ENCODE results near the gene PTPRG. TPM values are rescaled to one million over a fixed set of nuclear protein-coding genes. Genes with fewer than 3 reads are reported as not detected.

Gene PTPRG
- total and polyA plus RNA-seq, 4 donors = 3.6 to 35.6 (median 8.1) TPM

DNA sequence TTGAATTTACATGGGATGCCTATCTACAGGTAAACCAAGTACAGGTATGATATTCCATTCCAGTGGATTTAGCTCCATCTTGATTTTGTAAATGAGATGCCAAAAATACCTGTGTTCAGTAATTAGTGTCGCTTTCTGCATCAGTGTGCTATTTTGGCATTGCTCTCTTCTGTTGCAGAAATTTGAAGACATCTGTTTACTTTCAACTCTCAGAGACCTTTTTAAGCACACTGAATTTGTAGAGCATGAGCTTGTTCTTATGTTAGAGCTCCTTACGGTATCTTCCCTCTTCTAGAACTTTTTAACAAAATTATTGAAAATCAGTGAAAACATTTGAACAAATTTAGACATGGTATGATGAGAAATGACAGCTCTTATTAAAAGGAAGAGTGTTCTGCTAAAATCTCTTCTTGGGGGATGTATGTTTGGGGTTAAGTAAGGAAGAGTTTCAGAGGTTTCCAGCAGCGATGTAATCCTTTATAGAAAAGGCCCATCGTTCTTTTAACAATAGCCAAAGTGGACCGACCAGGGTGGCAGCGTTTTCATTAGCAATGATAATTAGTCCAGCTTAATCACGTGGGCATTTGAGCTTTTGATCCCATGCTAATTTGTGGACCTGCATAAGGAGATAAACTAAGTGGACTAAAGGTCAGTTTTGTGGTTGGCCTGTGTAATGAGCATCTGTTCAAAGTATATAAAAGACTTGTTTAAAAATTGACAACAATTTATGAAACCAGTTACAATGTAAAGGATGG is 385.4 kb downstream of the PTPRG start:
- Histone ChIP-seq H3K4me3 (ENCODE audit: low read depth in 1 of 3, low read length in 3 of 3) (no peak overlapping the region), H3K27me3 (ENCODE audit: control insufficient read depth in 4 of 4, insufficient read depth in 4 of 4, low read length in 3 of 4) (no peaks in the 10 kb centered on the region), H3K27ac (ENCODE audit: low read depth in 1 of 2, low read length in 2 of 2) (no peak overlapping the region), H3K4me1 (ENCODE audit: control insufficient read depth in 4 of 4, insufficient read depth in 4 of 4, low read length in 3 of 4) (no peaks in the 10 kb centered on the region), H3K36me3 (ENCODE audit: control insufficient read depth in 4 of 4, insufficient read depth in 3 of 4, low read depth in 1 of 4, low read length in 3 of 4) (no peaks in the 10 kb centered on the region), H3K9me3 (ENCODE audit: control insufficient read depth in 4 of 4, low read length in 3 of 4) (no peaks in the 10 kb centered on the region), H3K9ac (ENCODE audit: low read depth in 1 of 2, low read length in 2 of 2) (no peak overlapping the region)
- 71% methylated on average over 7 of the region's 7 CpGs for WGBS
- TF ChIP-seq TAF1 (conservative IDR thresholded peaks at IDR 0.05) (no peak), EGR1 (IDR thresholded peaks at IDR 0.05; ENCODE audit: low read depth in 2 of 2) (no peak), FOXA2 (IDR thresholded peaks at IDR 0.05) (no peak), YY1 (IDR thresholded peaks at IDR 0.05) (no peak)
- no peak for DNase-seq (ENCODE audit: low spot score)

DNA sequence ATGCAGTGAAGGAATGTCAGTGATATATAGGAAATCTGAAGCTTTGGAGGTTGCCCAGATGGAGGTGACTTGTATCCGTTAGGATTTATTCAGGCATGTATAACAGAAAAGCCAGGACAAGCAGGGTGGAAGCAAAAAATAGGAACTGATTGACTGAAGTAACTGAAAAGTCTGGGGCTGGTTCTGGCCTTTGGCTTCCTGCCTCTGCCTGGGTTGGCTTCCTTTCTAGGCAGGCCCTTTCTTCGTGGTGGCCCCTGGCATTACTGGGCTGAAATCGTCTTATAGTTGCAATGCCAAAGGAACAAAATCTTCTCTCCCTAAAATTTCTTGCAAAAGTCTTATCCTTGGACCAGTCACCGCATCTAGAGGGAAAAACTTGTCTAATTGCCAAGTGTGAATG is 386.1 kb downstream of the PTPRG start:
- Histone ChIP-seq H3K4me1 (ENCODE audit: control insufficient read depth in 4 of 4, insufficient read depth in 4 of 4, low read length in 3 of 4) (no peaks in the 10 kb centered on the region), H3K9ac (ENCODE audit: low read depth in 1 of 2, low read length in 2 of 2) (no peak overlapping the region), H3K27me3 (ENCODE audit: control insufficient read depth in 4 of 4, insufficient read depth in 4 of 4, low read length in 3 of 4) (no peaks in the 10 kb centered on the region), H3K9me3 (ENCODE audit: control insufficient read depth in 4 of 4, low read length in 3 of 4) (no peaks in the 10 kb centered on the region), H3K36me3 (ENCODE audit: control insufficient read depth in 4 of 4, insufficient read depth in 3 of 4, low read depth in 1 of 4, low read length in 3 of 4) (no peaks in the 10 kb centered on the region), H3K27ac (ENCODE audit: low read depth in 1 of 2, low read length in 2 of 2) (no peak overlapping the region), H3K4me3 (ENCODE audit: low read depth in 1 of 3, low read length in 3 of 3) (no peak overlapping the region)
- TF ChIP-seq NR2F2 (IDR thresholded peaks at IDR 0.05) (no peak), FOXA2 (IDR thresholded peaks at IDR 0.05) (no peak), RAD21 (IDR thresholded peaks at IDR 0.05) (no peak), EGR1 (IDR thresholded peaks at IDR 0.05; ENCODE audit: low read depth in 2 of 2) (no peak), FOXA1 (IDR thresholded peaks at IDR 0.05) (no peak), GABPA (IDR thresholded peaks at IDR 0.05 in 1 of 2, conservative IDR thresholded peaks at IDR 0.05 in 1 of 2) (no peak), RXRA (IDR thresholded peaks at IDR 0.05) (no peak), SP1 (IDR thresholded peaks at IDR 0.05) (no peak), TAF1 (conservative IDR thresholded peaks at IDR 0.05) (no peak), YY1 (IDR thresholded peaks at IDR 0.05) (no peak), HNF4G (IDR thresholded peaks at IDR 0.05) (no peak), JUND (IDR thresholded peaks at IDR 0.05) (no peak)
- TF ChIP-seq, protein P1, sequence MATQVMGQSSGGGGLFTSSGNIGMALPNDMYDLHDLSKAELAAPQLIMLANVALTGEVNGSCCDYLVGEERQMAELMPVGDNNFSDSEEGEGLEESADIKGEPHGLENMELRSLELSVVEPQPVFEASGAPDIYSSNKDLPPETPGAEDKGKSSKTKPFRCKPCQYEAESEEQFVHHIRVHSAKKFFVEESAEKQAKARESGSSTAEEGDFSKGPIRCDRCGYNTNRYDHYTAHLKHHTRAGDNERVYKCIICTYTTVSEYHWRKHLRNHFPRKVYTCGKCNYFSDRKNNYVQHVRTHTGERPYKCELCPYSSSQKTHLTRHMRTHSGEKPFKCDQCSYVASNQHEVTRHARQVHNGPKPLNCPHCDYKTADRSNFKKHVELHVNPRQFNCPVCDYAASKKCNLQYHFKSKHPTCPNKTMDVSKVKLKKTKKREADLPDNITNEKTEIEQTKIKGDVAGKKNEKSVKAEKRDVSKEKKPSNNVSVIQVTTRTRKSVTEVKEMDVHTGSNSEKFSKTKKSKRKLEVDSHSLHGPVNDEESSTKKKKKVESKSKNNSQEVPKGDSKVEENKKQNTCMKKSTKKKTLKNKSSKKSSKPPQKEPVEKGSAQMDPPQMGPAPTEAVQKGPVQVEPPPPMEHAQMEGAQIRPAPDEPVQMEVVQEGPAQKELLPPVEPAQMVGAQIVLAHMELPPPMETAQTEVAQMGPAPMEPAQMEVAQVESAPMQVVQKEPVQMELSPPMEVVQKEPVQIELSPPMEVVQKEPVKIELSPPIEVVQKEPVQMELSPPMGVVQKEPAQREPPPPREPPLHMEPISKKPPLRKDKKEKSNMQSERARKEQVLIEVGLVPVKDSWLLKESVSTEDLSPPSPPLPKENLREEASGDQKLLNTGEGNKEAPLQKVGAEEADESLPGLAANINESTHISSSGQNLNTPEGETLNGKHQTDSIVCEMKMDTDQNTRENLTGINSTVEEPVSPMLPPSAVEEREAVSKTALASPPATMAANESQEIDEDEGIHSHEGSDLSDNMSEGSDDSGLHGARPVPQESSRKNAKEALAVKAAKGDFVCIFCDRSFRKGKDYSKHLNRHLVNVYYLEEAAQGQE (IDR thresholded peaks at IDR 0.05) = no peak
- TF ChIP-seq, protein P2, sequence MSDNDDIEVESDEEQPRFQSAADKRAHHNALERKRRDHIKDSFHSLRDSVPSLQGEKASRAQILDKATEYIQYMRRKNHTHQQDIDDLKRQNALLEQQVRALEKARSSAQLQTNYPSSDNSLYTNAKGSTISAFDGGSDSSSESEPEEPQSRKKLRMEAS (IDR thresholded peaks at IDR 0.05) = no peak
- TF ChIP-seq, protein P3, sequence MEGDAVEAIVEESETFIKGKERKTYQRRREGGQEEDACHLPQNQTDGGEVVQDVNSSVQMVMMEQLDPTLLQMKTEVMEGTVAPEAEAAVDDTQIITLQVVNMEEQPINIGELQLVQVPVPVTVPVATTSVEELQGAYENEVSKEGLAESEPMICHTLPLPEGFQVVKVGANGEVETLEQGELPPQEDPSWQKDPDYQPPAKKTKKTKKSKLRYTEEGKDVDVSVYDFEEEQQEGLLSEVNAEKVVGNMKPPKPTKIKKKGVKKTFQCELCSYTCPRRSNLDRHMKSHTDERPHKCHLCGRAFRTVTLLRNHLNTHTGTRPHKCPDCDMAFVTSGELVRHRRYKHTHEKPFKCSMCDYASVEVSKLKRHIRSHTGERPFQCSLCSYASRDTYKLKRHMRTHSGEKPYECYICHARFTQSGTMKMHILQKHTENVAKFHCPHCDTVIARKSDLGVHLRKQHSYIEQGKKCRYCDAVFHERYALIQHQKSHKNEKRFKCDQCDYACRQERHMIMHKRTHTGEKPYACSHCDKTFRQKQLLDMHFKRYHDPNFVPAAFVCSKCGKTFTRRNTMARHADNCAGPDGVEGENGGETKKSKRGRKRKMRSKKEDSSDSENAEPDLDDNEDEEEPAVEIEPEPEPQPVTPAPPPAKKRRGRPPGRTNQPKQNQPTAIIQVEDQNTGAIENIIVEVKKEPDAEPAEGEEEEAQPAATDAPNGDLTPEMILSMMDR (IDR thresholded peaks at IDR 0.05; ENCODE audit: low read depth, low read length, missing input control) = no peak
- TF ChIP-seq, protein P4, sequence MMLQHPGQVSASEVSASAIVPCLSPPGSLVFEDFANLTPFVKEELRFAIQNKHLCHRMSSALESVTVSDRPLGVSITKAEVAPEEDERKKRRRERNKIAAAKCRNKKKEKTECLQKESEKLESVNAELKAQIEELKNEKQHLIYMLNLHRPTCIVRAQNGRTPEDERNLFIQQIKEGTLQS (IDR thresholded peaks at IDR 0.05) = no peak
- TF ChIP-seq, protein P5, sequence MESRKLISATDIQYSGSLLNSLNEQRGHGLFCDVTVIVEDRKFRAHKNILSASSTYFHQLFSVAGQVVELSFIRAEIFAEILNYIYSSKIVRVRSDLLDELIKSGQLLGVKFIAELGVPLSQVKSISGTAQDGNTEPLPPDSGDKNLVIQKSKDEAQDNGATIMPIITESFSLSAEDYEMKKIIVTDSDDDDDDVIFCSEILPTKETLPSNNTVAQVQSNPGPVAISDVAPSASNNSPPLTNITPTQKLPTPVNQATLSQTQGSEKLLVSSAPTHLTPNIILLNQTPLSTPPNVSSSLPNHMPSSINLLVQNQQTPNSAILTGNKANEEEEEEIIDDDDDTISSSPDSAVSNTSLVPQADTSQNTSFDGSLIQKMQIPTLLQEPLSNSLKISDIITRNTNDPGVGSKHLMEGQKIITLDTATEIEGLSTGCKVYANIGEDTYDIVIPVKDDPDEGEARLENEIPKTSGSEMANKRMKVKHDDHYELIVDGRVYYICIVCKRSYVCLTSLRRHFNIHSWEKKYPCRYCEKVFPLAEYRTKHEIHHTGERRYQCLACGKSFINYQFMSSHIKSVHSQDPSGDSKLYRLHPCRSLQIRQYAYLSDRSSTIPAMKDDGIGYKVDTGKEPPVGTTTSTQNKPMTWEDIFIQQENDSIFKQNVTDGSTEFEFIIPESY (IDR thresholded peaks at IDR 0.05) = no peak
- no peak for DNase-seq (ENCODE audit: low spot score)
- WGBS = 76% methylated on average over 4 of the region's 4 CpGs

Data from liver (tissue), 9 donors.